Medulla oblongata (tissue), 1 donor: Measurements from ENCODE around the gene TGFBR1.

Source experiments
- DNase-seq: peaks from one replicate; pipeline ENCODE4 v3.0.0-alpha.2; 2015; ENCODE audit errors: extremely low spot score

Gene TGFBR1

DNA sequence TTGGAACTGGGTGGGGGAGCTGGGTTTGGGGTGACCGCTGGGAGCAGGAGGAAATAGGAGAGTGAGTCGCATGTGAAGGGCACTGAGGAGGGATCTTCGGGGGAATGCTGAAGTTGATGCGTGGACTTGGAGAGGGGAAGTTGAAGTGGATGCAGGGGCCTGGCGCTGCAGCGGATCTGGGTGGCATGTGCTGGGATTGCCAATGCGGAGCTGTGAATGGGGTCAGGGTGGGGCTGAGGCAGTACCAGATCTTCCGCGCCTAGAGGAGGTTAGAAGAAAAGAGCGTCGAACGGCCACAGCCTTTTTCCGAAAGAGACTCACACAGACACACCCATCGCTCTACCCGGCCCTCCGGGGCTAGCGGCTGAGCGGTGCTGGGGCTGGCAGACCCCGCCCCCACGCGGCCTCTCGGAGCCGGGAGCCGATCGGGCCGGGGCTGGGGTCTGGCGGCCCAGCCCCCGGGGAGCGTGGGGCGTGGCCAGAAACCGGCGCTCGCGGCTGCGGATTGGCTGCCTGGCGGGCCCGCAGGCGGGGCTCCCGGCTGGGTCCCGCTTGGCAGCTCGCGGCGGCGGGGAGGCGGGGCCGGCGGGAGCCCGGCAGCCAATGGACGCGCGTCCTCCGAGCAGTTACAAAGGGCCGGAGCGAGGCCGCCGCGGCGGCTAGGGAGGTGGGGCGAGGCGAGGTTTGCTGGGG lies at the start of gene TGFBR1:
Gene TGFBR1, plus strand, starts transcription at position 655 of the 693 bp plus-strand sequence. CDS start 93 bp downstream, outside the sequence.
- peak; percentile 96 for DNase-seq

DNA sequence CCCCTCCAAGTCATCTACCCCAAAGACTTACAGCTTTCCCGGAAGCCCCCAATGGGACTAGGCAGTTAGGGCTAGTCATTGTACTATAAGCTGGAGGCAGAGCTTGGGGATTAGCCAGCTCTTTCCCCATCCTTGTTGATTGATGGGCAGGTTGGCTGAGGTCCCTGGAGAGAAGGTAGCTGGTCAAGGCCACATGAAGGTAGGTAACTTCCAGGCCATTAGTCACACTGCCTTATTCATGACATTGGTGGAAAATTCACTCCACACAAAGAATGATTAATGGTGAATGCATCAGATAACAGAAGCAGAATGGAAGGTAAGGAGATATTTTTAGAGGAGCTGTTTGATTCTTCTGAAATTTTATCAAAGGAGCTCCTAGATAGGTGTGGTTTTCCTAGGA lies 49.5 kb upstream of the TGFBR1 start:
- DNase-seq = no peak

- no peak for DNase-seq
Observed at GRCh38 chr9:99056186-99056585, 48.7 kb upstream of the TGFBR1 start.

DNA sequence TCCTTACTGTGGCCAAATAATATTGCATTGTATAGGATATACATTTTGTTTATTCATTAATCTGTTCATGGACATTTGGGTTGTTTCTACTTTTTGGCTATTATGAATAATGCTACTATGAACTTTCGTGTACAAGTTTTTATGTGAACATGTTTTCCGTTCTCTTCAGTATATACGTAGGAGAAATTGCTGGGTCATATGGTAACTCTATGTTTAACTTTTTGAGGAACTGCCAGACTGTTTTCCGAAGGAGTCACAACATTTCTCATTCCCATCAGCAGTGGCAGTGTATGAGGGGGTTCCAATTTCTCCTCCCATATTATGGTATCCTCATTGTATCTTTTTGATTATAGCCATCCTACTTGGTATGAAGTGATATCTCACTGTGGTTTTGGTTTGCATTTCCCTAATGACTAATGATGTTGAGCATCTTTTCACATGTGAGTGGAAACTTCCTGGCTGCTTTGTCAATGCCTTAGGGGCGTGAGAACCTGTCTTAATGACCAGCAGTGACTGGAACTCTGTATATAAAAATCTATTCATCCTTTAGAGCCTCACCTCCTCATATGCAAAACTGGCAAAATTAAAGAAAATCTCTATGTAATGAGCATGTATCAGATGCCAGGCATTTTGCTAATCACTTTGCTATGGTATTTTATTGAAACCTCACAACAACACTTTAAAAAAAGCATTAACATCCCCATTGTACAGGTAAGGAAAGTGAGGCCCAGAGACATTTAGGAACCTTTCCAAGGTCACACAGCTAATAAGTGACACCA lies 47.8 kb upstream of the TGFBR1 start:
- peak; percentile 57 for DNase-seq

- peak; percentile 81 for DNase-seq
Observed at GRCh38 chr9:99057665-99058625, 47.0 kb upstream of the TGFBR1 start.

- peak; percentile 86 for DNase-seq
Observed at GRCh38 chr9:99058964-99059921, 45.7 kb upstream of the TGFBR1 start.

DNA sequence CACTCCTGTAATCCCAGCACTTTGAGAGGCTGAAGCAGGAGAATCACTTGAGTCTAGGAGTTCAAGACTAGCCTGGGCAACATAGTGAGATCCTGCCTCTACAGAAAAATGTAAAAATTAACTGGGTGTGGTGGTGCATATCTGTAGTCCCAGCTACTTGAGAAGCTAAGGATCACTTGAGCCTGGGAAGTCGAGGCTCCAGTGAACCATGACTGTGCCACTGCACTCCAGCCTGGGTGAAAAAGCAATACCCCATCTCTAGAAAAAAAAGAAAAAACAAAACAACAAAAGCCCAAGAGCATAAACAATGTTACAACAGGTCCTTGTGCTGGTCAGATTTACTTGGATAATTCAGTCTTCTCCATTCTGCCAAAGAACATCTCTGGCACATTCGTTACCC lies 44.3 kb upstream of the TGFBR1 start:
- no peak for DNase-seq

DNA sequence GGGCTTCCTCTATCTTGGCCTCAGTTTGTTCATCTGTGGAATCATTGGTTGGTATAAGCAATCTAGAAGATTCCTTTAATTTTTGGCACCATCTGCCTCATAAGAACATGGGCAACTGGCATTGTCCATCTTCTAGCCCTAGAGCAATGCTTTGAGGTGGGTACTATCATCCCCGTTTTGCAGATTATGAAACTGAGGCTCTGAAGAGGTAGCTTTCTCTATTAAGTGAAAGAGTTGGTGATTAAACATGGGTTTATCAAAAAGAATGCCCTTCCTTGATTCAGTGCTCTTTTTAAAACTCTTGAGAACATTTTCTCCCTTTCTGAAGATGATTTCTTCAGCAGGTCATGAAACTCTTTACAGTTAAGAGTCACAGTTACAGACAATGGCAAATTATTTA lies 42.4 kb upstream of the TGFBR1 start:
- DNase-seq = no peak

- no peak for DNase-seq
Observed at GRCh38 chr9:99063522-99063921, 41.4 kb upstream of the TGFBR1 start.

- DNase-seq = no peak
Observed at GRCh38 chr9:99066571-99066970, 38.3 kb upstream of the TGFBR1 start.

DNA sequence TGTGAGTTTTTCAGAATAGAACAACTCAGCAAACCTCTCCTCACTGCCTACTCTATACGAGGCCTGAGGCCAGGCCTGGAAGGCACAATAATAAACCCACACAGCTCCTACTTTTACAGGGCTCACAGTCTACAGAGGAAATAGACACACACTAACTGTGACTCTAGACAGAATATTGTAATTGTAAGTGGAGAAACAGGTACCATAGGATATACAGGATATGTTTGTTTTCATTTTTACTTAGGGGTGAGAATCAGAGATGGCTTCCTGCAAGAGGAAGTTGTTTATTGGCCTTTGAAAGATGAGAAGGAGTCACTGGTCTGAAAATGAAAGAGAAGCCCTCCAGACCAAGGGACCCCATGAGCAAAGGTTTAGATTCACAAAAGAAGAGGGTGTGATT lies 35.8 kb upstream of the TGFBR1 start:
- no peak for DNase-seq

- no peak for DNase-seq
Observed at GRCh38 chr9:99069546-99069945, 35.4 kb upstream of the TGFBR1 start.

- no peak for DNase-seq
Observed at GRCh38 chr9:99070681-99071080, 34.2 kb upstream of the TGFBR1 start.

- DNase-seq = no peak
Observed at GRCh38 chr9:99071313-99072039, 33.4 kb upstream of the TGFBR1 start.

DNA sequence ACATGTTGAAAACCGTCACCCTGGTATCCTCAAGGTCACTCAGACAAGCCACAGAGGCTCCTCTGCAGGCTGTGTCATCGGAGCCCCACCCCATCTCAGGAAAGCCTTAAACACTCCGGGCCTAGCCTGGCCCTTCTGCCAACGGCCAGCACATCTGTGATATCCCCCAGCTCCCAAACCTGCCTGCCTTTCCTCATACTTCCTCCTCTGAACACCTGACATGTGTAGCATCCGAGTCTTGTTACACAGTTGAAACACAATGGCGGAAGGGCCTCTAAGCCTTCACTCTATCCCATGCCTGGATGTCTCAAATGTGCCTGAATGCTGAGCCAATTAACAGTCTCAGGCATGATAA lies 32.9 kb upstream of the TGFBR1 start:
- DNase-seq = no peak

DNA sequence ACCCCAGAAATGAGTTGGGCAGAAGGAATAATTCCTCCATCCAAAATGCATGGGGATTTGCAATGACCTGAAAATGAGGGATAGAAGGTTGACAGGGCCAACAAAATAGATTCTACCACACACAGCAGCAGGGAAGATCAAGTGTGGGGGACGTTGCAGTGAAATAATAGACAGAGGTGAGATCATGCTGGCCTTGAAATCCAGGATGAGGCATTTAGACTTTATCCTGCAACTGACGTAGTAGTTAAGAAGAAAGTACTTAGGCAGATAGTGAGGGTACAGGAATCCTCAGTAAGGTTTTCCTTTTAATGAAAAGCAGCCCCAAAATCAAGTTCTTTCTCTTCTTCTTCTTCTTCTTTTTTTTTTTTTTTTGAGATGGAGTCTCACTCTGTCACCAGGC lies 31.6 kb upstream of the TGFBR1 start:
- no peak for DNase-seq

GRCh38 chr9:99073985-99074901 lies 30.7 kb upstream of the TGFBR1 start:
- DNase-seq = no peak

- no peak for DNase-seq
Observed at GRCh38 chr9:99074902-99075245, 30.0 kb upstream of the TGFBR1 start.

- DNase-seq = no peak
Observed at GRCh38 chr9:99075246-99075912, 29.5 kb upstream of the TGFBR1 start.
